ENCODE data around the gene KIAA1671.

GRCh38 chr22:25176799-25177198, 224.3 kb downstream of the KIAA1671 start:
- TF ChIP-seq CTCF (IDR thresholded peaks at IDR 0.05), result no peak
- no peak for TF ChIP-seq EP300 (IDR thresholded peaks at IDR 0.05)
- no peak for TF ChIP-seq POLR2A (IDR thresholded peaks at IDR 0.05; ENCODE audit: low read depth)

All from esophagus muscularis mucosa (tissue), 4 donors.